Urinary bladder (tissue), 4 donors: ENCODE data around the gene ZDHHC11B. TPM values are rescaled to one million over a fixed set of nuclear protein-coding genes. Genes with fewer than 3 reads are reported as not detected.
"Not testable (repeated sequence)": the region's sequence is repeated elsewhere in the genome, so short reads cannot be mapped to it uniquely, and the experiment has no call there.

Experiments
- DNase-seq: peaks from one replicate; pipeline ENCODE4 v3.0.0-alpha.2; 2015; ENCODE audit errors: extremely low spot score
- H3K27ac ChIP-seq: one replicate; pipeline ENCODE4 v1.5.1; 2013; ENCODE audit warnings: low read depth, mild to moderate bottlenecking, moderate library complexity
- H3K36me3 ChIP-seq: one replicate; pipeline ENCODE4 v1.6.1; 2013; ENCODE audit warnings: mild to moderate bottlenecking, moderate library complexity; ENCODE audit not compliant: insufficient read depth
- H3K4me1 ChIP-seq: one replicate; pipeline ENCODE4 v1.6.1; 2013; ENCODE audit warnings: mild to moderate bottlenecking, moderate library complexity; ENCODE audit not compliant: insufficient read depth
- H3K4me3 ChIP-seq: one replicate; pipeline ENCODE4 v1.5.1; 2013; ENCODE audit warnings: low read depth, low read length
- WGBS: extraction: QIAGEN DNeasy Blood & Tissue Kit; methylation state at CpG from one replicate; pipeline ENCODE4 v1.1.7; 2013; 5-methylcytosine and 5-hydroxymethylcytosine counted together
- polyA plus RNA-seq: library from polyadenylated mRNA; stranded (reverse); fragments of 200-250 nt; gene quantifications from one replicate; pipeline ENCODE4 v1.2.3, GENCODE V29; 2013
- total RNA-seq: library from RNA; depleted of rRNA; stranded (reverse); fragments of >200 nt; gene quantifications from one replicate; pipeline ENCODE4 v1.2.3, GENCODE V29; 2014
- donor health status: healthy with polysubstance abuse.
- donor health status: healthy.

ZDHHC11B gene
- total and polyA plus RNA-seq, 2 donors = 1.4 to 5.8 TPM

DNA sequence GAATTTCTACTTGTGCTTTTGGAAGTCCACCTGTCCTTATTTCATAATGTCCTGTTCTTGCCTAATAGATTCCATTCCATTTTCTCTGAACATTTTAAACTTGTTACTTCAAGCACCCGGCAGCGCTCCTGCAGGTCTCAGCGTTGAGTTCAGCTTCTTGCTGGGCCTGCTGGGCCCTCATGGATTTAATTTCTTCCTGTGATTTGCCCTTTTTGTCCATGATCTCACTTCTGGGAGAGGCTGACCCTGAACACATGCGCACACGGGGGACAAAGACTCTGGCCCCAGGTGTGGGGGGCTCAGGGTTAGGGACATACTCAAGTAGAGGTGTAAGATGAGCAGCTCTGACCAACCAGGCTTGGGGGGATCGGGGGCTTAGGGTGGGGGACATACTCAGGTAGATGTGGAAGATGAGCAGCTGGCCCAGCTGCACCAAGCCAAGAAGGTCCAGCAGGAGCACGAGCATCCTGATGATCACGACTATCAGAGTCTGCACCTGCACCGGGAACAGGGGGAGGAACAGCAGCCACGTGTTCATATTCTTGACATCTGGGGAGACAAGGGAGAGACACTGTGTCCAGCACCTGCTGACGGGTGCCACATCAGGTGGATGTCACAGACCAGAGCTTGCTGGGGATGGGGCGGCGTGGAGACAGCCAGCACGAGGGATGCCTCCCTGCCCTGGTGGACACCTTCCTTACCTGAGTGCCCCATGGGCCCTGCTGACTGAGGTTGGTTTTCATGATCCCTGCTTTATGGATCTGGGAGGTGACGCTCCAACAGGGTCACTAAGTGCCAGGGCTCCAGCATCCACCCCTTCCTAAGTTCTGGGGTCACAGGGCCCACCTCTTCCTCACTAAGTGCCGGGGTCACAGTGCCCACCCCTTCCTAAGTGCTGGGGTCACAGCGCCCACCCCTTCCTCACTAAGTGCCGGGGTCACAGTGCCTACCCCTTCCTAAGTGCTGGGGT is 36.2 kb downstream of the ZDHHC11B start:
- not testable (repeated sequence) for H3K4me1 ChIP-seq, DNase-seq, H3K27ac ChIP-seq, H3K4me3 ChIP-seq, H3K36me3 ChIP-seq
- 79% methylated on average over 18 of the region's 18 CpGs for WGBS

- not testable (repeated sequence) for DNase-seq, H3K36me3 ChIP-seq, H3K4me3 ChIP-seq, H3K4me1 ChIP-seq, H3K27ac ChIP-seq
- 74% methylated on average over 6 of the region's 9 CpGs for WGBS
Observed at GRCh38 chr5:747303-747844, 37.2 kb downstream of the ZDHHC11B start.

DNA sequence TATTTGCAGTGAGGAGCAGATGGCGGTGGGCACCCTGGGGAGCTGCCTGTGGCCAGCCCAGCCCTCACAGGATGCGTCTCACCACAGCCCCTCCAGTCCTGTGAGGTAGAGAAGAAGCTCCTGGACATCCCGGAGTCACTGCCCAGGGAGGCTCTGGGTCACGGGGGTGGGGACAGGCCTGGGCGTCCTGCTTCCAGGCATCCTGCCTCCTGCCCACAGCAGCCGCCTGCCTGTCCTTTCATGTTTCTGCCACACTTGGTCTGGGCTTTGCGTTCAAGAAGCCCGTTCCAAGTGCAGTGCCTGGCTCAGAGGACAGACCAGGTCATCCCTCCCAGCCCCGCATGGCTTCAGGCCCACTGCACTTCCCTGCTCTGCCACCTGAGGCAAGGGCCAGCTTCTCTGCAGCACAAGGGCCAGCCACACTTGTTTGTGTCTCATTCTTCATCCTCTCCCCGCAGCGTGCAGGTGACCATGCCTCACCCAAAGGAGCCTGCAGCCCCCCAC is 38.2 kb downstream of the ZDHHC11B start:
- WGBS = 72% methylated on average over 11 of the region's 11 CpGs
- no peak for DNase-seq
- Histone ChIP-seq H3K4me3 (no peak overlapping the region), H3K36me3 (no peaks in the 10 kb centered on the region), H3K27ac (no peak overlapping the region), H3K4me1 (no peaks in the 10 kb centered on the region)

DNA sequence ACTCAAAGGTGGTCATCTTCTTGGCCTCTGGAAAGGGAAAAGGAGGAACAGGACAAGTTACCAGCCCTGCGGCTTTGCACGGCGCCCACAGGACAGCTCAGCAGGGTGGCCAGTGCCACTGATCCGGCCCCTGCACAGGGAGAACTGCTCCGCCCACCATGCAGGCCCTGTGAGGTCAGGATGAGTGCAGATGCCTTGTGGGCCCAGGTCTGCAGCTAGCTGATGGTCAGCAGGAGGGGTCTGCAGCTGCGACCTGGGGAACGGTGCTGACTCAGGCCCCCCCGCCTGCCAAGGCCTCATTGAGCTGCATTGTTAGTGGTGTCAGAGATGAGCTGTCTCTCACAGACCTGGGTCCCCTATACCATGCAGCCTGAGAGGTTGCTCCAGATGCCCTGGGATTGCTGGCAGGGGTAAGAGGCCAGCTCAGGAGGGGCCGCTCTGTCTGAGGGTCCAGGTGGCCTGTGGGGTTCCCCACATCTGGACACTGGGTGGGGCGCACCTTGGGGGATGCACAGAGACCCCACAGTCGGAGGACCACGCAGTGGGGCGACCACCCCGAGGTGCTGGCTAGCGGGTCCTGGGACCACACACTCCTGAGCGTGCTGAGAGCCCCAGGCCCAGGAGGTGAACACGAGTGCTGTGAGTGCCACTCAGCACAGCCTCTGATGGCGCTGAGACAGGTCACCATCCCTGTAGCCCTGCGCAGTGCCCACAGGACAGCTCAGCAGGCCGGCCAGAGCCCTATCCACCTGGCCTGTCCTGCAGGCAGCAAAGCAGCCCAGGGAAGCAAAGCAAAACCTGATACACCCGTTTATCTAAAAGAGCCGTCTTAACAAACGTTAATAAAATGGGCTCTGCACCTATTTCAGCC is 39.0 kb downstream of the ZDHHC11B start:
- H3K36me3 ChIP-seq, H3K4me3 ChIP-seq, DNase-seq, H3K27ac ChIP-seq, H3K4me1 ChIP-seq: not testable (repeated sequence)
- 93% methylated on average over 22 of the region's 23 CpGs for WGBS

DNA sequence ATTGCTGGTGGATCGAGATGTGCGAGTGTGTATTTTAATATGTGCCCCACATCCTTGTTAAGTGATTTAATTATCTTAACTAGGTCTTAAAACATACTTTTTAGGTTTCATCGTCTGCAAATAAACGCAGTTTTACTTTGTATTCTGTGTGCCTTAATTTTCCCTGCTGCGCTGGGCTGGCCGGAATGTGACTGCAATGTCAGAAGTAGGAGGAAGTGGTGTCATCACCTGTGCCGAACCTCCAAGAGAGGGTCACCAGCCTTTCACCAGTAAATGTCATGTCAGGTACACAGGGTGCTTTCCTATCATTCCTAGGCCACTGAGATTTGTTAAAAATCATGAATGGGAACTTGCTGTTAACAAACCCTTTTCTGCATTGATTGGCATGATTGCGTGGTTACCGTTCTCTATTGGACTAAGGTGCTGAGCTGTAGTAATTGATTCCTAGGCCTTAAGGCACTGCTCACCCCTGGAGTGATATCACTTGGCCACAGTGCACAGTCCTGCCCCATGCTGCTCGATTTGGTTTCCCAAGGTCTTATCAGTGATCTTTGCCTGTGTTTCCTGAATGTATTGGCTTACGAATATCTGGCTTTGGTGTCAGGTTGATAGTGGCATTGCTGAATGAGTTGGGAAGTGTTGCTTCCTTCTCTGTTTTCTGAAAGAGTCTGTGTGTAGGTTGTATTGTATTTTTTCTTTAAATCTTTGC is 40.7 kb downstream of the ZDHHC11B start:
- not testable (repeated sequence) for H3K27ac ChIP-seq

DNA sequence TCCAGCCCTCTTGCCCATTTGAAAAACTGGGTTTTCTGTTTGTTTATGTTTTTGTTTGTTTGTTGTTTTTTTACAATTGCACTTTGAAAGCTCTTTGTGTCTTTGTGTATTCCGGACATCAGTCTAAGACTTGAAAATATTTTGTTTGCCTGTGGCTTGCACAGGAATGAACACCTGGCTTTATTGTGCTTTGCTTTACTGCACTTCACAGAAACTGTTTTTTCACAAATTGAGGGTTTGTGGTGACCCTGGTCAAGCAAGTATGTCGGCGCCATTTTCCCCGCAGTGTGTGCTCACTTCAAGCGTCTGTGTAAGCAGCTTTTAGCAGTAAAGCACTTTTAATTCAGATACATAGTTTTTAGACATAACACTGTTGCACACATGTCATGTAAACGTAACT is 42.3 kb downstream of the ZDHHC11B start:
- H3K4me1 ChIP-seq, DNase-seq, H3K4me3 ChIP-seq, H3K27ac ChIP-seq, H3K36me3 ChIP-seq: not testable (repeated sequence)
- WGBS = 80% methylated on average over 6 of the region's 6 CpGs

More for the DNA sequence above, 40.7 kb downstream of the ZDHHC11B start:
- DNase-seq, H3K4me1 ChIP-seq, H3K4me3 ChIP-seq, H3K36me3 ChIP-seq: not testable (repeated sequence)
- 83% methylated on average over 11 of the region's 11 CpGs for WGBS

DNA sequence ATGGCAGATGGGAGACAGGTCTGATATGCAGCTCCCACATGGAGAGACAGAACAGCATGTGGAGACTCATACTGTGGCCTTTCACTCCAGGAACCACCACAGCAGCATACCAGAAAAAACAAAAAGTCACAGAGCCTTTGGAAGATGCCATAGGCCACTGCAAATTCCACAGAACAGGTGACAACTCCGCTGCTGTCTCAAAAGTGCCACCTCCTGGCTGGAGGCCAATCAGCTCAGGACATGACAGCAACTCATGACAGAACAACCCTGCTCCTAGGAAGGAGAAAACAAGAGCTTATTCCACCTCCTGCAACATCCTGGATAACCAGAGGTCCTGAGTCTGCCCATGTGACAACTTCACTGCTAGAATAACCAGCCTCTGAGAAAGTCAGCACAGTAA is 50.4 kb downstream of the ZDHHC11B start:
- not testable (repeated sequence) for H3K4me3 ChIP-seq, H3K36me3 ChIP-seq, H3K4me1 ChIP-seq, H3K27ac ChIP-seq, DNase-seq
- WGBS = 88% methylated on average over 1 of the region's 1 CpG

GRCh38 chr5:732754-733454 is 51.6 kb downstream of the ZDHHC11B start:
- H3K27ac ChIP-seq, DNase-seq, H3K4me1 ChIP-seq, H3K36me3 ChIP-seq, H3K4me3 ChIP-seq: not testable (repeated sequence)
- 95% methylated on average over 10 of the region's 10 CpGs for WGBS

- DNase-seq, H3K36me3 ChIP-seq, H3K27ac ChIP-seq, H3K4me1 ChIP-seq, H3K4me3 ChIP-seq: not testable (repeated sequence)
- 84% methylated on average over 5 of the region's 7 CpGs for WGBS
Observed at GRCh38 chr5:729225-729624, 55.3 kb downstream of the ZDHHC11B start.

DNA sequence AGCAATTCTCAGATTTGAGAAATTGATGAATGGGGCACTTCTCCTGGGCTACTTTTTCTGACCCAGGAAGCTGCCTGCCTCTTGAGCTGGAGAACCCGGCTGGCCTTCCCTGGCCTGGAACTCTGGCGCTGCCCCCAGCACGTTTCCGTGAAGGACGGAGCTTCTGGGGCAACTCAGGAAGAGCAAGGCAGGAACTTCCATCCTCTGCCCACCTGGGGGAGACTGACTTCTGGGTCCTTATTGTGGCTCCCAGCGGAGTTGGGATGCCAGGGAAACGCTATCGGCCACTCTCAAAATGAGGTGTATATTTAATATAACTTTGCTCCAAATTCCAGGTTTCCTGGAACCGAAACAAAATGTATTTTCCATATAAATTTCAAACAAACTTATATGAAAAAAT is 57.4 kb downstream of the ZDHHC11B start:
- WGBS = 42% methylated on average over 8 of the region's 9 CpGs
- not testable (repeated sequence) for DNase-seq, H3K4me3 ChIP-seq, H3K36me3 ChIP-seq, H3K4me1 ChIP-seq, H3K27ac ChIP-seq

- WGBS = 84% methylated on average over 3 of the region's 6 CpGs
- H3K4me1 ChIP-seq, DNase-seq, H3K27ac ChIP-seq, H3K36me3 ChIP-seq, H3K4me3 ChIP-seq: not testable (repeated sequence)
Observed at GRCh38 chr5:723865-724264, 60.7 kb downstream of the ZDHHC11B start.

- not testable (repeated sequence) for H3K4me1 ChIP-seq, H3K27ac ChIP-seq, H3K36me3 ChIP-seq, H3K4me3 ChIP-seq, DNase-seq
- WGBS = 80% methylated on average over 3 of the region's 4 CpGs
Observed at GRCh38 chr5:723309-723708, 61.2 kb downstream of the ZDHHC11B start.
